Stomach (tissue), 4 donors: ENCODE data around the gene CASS4.

Source experiments
- CTCF ChIP-seq, 7 experiments: fragments of 450-650 bp in 4 of 7; fragments of 200-600 bp in 3 of 7; sonication (generic) in 3 of 7; IDR thresholded peaks; one replicate each; pipeline ENCODE4 v1.5.1; 2016 to 2019; ENCODE audit warnings: antibody characterized with exemption in 7 of 7, control low read depth in 2 of 7, mild to moderate bottlenecking in 1 of 7
- EP300 ChIP-seq: sonication (generic); formaldehyde crosslinking; IDR thresholded peaks from one replicate; pipeline ENCODE4 v1.6.1; 2017; ENCODE audit warnings: antibody characterized with exemption
- POLR2A ChIP-seq, 4 donors: fragments of 450-650 bp; IDR thresholded peaks; one replicate each; pipeline ENCODE4 v1.6.1; 2016; ENCODE audit warnings: antibody characterized with exemption in 4 of 4, control low read depth in 2 of 4, mild to moderate bottlenecking in 1 of 4, moderate library complexity in 1 of 4
- POLR2AphosphoS5 ChIP-seq, 3 donors: sonication (generic); formaldehyde crosslinking; IDR thresholded peaks; one replicate each; pipeline ENCODE4 v1.6.1; 2016; ENCODE audit warnings: antibody characterized with exemption in 3 of 3

- TF ChIP-seq CTCF (IDR thresholded peaks at IDR 0.05) (no peak), EP300 (no peak), POLR2AphosphoS5 (IDR thresholded peaks at IDR 0.05) (no peak), POLR2A (IDR thresholded peaks at IDR 0.05) (no peak)
These were observed 48.4 kb downstream of the CASS4 start for GRCh38 chr20:56460459-56460858.
